Neural cell (in vitro differentiated cells): Measurements from ENCODE around the gene LHX4. TPM values are rescaled to one million over a fixed set of nuclear protein-coding genes. Genes with fewer than 3 reads are reported as not detected.

Experiments used
- H2AFZ ChIP-seq: fragments of 200-600, 300-800 bp; sonication (generic), shearing (Covaris generic); 2 replicates; pipeline ENCODE4 v1.6.0; 2014; ENCODE audit warnings: low read depth, mild to moderate bottlenecking, antibody characterized with exemption, low read length, moderate library complexity
- H3F3A ChIP-seq: fragments of 200-600 bp; shearing (Covaris generic); 2 replicates; pipeline ENCODE4 v1.6.1; 2016; ENCODE audit warnings: mild to moderate bottlenecking, moderate library complexity, mixed read lengths, antibody characterized with exemption, low read length; ENCODE audit not compliant: insufficient read depth, poor library complexity, severe bottlenecking
- H3K27ac ChIP-seq: fragments of 200-600, 300-800 bp; sonication (generic), shearing (Covaris generic); 2 replicates; pipeline ENCODE4 v1.5.1; 2014; ENCODE audit warnings: mild to moderate bottlenecking, low read length, moderate library complexity
- H3K27me3 ChIP-seq: fragments of 300-800, 200-600 bp; sonication (generic), shearing (Covaris generic); 2 replicates; pipeline ENCODE4 v1.6.0; 2014; ENCODE audit warnings: mild to moderate bottlenecking, low read depth, low read length, moderate library complexity; ENCODE audit not compliant: insufficient read depth
- H3K36me3 ChIP-seq: fragments of 300-800, 200-600 bp; sonication (generic), shearing (Covaris generic); 2 replicates; pipeline ENCODE4 v1.5.1; 2014; ENCODE audit warnings: mild to moderate bottlenecking, antibody characterized with exemption, low read length, moderate library complexity; ENCODE audit not compliant: insufficient read depth
- H3K4me2 ChIP-seq: fragments of 300-800, 200-600 bp; sonication (generic), shearing (Covaris generic); 2 replicates; pipeline ENCODE4 v1.6.0; 2014; ENCODE audit warnings: mild to moderate bottlenecking, low read length
- H3K4me3 ChIP-seq: fragments of 300-800, 200-600 bp; sonication (generic), shearing (Covaris generic); 2 replicates; pipeline ENCODE4 v1.5.1; 2014; ENCODE audit warnings: mild to moderate bottlenecking, low read length, moderate library complexity
- H3K79me2 ChIP-seq: fragments of 200-600 bp; shearing (Covaris generic); replicated peaks from 2 replicates; pipeline ENCODE4 v1.6.0; 2014; ENCODE audit warnings: mild to moderate bottlenecking, low read length, moderate library complexity; ENCODE audit not compliant: insufficient read depth
- H3K9ac ChIP-seq: fragments of 300-800, 200-600 bp; sonication (generic), shearing (Covaris generic); 2 replicates; pipeline ENCODE4 v1.6.1; 2016; ENCODE audit warnings: mild to moderate bottlenecking, low read length, mixed read lengths
- H3K9me2 ChIP-seq: fragments of 200-600 bp; shearing (Covaris generic); 2 replicates; pipeline ENCODE4 v1.6.1; 2016; ENCODE audit warnings: mild to moderate bottlenecking, low read length, mixed read lengths; ENCODE audit not compliant: insufficient read depth
- H3K9me3 ChIP-seq: fragments of 200-600, 300-800 bp; sonication (generic), shearing (Covaris generic); 2 replicates; pipeline ENCODE4 v1.6.1; 2016; ENCODE audit warnings: mild to moderate bottlenecking, mixed run types, low read length, moderate library complexity, mixed read lengths
- H4K20me1 ChIP-seq: fragments of 200-600 bp; shearing (Covaris generic); 2 replicates; pipeline ENCODE4 v1.6.1; 2016; ENCODE audit warnings: mild to moderate bottlenecking, mixed run types; ENCODE audit not compliant: insufficient read depth
- CTCF ChIP-seq: fragments of 450-650 bp; IDR thresholded peaks from 2 replicates; pipeline ENCODE4 v1.5.1; 2014; ENCODE audit warnings: antibody characterized with exemption, mild to moderate bottlenecking, moderate library complexity; ENCODE audit not compliant: poor library complexity, severe bottlenecking
- EP300 ChIP-seq: fragments of 450-650 bp; conservative IDR thresholded peaks from 2 replicates; pipeline ENCODE4 v1.6.1; 2014; ENCODE audit warnings: antibody characterized with exemption, mild to moderate bottlenecking, moderate library complexity; ENCODE audit not compliant: poor library complexity, severe bottlenecking
- EZH2 ChIP-seq: fragments of 200-600, 300-800 bp; shearing (Covaris generic), sonication (generic); IDR thresholded peaks from 2 replicates; pipeline ENCODE4 v1.6.1; 2014; ENCODE audit warnings: antibody characterized with exemption, low read length, borderline replicate concordance, mild to moderate bottlenecking; ENCODE audit not compliant: insufficient read depth, poor library complexity, severe bottlenecking
- MXI1 ChIP-seq: fragments of 450-650 bp; conservative IDR thresholded peaks from 2 replicates; pipeline ENCODE4 v1.6.1; 2014; ENCODE audit warnings: antibody characterized with exemption, mild to moderate bottlenecking; ENCODE audit not compliant: poor library complexity, severe bottlenecking
- POLR2AphosphoS5 ChIP-seq: IDR thresholded peaks from 2 replicates; pipeline ENCODE4 v1.6.1; 2012
- RAD21 ChIP-seq: fragments of 450-650 bp; conservative IDR thresholded peaks from 2 replicates; pipeline ENCODE4 v1.6.1; 2014; ENCODE audit warnings: antibody characterized with exemption, mild to moderate bottlenecking, moderate library complexity
- REST ChIP-seq: IDR thresholded peaks from 2 replicates; pipeline ENCODE4 v1.6.1; 2012; ENCODE audit warnings: borderline replicate concordance
- SMC3 ChIP-seq: fragments of 450-650 bp; conservative IDR thresholded peaks from 2 replicates; pipeline ENCODE4 v1.6.1; 2014; ENCODE audit warnings: antibody characterized with exemption, mild to moderate bottlenecking, moderate library complexity; ENCODE audit not compliant: poor library complexity
- TAF1 ChIP-seq: IDR thresholded peaks from 2 replicates; pipeline ENCODE4 v1.6.1; 2012; ENCODE audit warnings: low read depth
- polyA plus RNA-seq: library from polyadenylated mRNA; depleted of rRNA; stranded (reverse); fragments of >200 nt; gene quantifications from 2 replicates; pipeline ENCODE4 v1.2.3, GENCODE V29; 2014

The LHX4 gene
- polyA plus RNA-seq, 1 donor from 2014 or later, result not detected

GRCh38 chr1:180294711-180295110 is 64.6 kb downstream of the LHX4 start:
- no peak overlapping the region for H3K4me2 ChIP-seq

GRCh38 chr1:180295999-180296398 is 65.9 kb downstream of the LHX4 start:
- H3K9ac ChIP-seq, result no peak overlapping the region
- H3K79me2 ChIP-seq, result no peaks in the 10 kb centered on the region
- no peak overlapping the region for H2AFZ ChIP-seq
- H3F3A ChIP-seq, result no peaks in the 10 kb centered on the region
- no peaks in the 10 kb centered on the region for H3K9me3 ChIP-seq
- H3K4me3 ChIP-seq, result no peak overlapping the region
- no peak overlapping the region for H3K4me2 ChIP-seq
- TF ChIP-seq RAD21 (no peak), POLR2AphosphoS5 (no peak), EZH2 (no peak), TAF1 (no peak), MXI1 (no peak), EP300 (no peak), SMC3 (no peak), REST (no peak), CTCF (no peak)
- no peaks in the 10 kb centered on the region for H3K27me3 ChIP-seq
- H3K36me3 ChIP-seq, result no peaks in the 10 kb centered on the region
- H4K20me1 ChIP-seq, result no peaks in the 10 kb centered on the region
- no peak overlapping the region for H3K27ac ChIP-seq
- H3K9me2 ChIP-seq, result no peaks in the 10 kb centered on the region

More at GRCh38 chr1:180294711-180295110, 64.6 kb downstream of the LHX4 start:
- H2AFZ ChIP-seq, result no peak overlapping the region
- no peak overlapping the region for H3K27ac ChIP-seq
- no peaks in the 10 kb centered on the region for H3K9me2 ChIP-seq
- no peaks in the 10 kb centered on the region for H3K79me2 ChIP-seq
- H3K4me3 ChIP-seq, result no peak overlapping the region
- no peaks in the 10 kb centered on the region for H4K20me1 ChIP-seq
- H3K27me3 ChIP-seq, result no peaks in the 10 kb centered on the region
- H3K36me3 ChIP-seq, result no peaks in the 10 kb centered on the region
- H3F3A ChIP-seq, result no peaks in the 10 kb centered on the region
- no peaks in the 10 kb centered on the region for H3K9me3 ChIP-seq
- no peak overlapping the region for H3K9ac ChIP-seq
- TF ChIP-seq TAF1 (no peak), MXI1 (no peak)
